Measurements from ENCODE around the gene LGALS4.
"Not testable (repeated sequence)": the region's sequence is repeated elsewhere in the genome, so short reads cannot be mapped to it uniquely, and the experiment has no call there.

LGALS4 gene

GRCh38 chr19:38842439-38843174 is 29.9 kb upstream of the LGALS4 start:
- no peak for DNase-seq

- DNase-seq: no peak
Observed at GRCh38 chr19:38841787-38842438, 29.2 kb upstream of the LGALS4 start.

- DNase-seq: no peak
Observed at GRCh38 chr19:38841180-38841766, 28.5 kb upstream of the LGALS4 start.

GRCh38 chr19:38840583-38840968 is 27.8 kb upstream of the LGALS4 start:
- DNase-seq: no peak

- DNase-seq: no peak
Observed at GRCh38 chr19:38839816-38840582, 27.3 kb upstream of the LGALS4 start.

- DNase-seq: no peak
Observed at GRCh38 chr19:38838986-38839761, 26.4 kb upstream of the LGALS4 start.

GRCh38 chr19:38838208-38838985 is 25.7 kb upstream of the LGALS4 start:
- DNase-seq: no peak

- no peak for DNase-seq
Observed at GRCh38 chr19:38837656-38838121, 24.9 kb upstream of the LGALS4 start.

- no peak for DNase-seq
Observed at GRCh38 chr19:38836983-38837626, 24.4 kb upstream of the LGALS4 start.

- DNase-seq: no peak
Observed at GRCh38 chr19:38836159-38836982, 23.6 kb upstream of the LGALS4 start.

- DNase-seq: no peak
Observed at GRCh38 chr19:38834590-38834989, 21.8 kb upstream of the LGALS4 start.

GRCh38 chr19:38834104-38834490 is 21.4 kb upstream of the LGALS4 start:
- no peak for DNase-seq

- DNase-seq: no peak
Observed at GRCh38 chr19:38833092-38833425, 20.3 kb upstream of the LGALS4 start.

- DNase-seq: peak; percentile 82
Observed at GRCh38 chr19:38831142-38831605, 18.4 kb upstream of the LGALS4 start.

GRCh38 chr19:38830039-38830733 is 17.4 kb upstream of the LGALS4 start:
- no peak for DNase-seq

GRCh38 chr19:38829203-38829602 is 16.5 kb upstream of the LGALS4 start:
- DNase-seq: not testable (repeated sequence)

- DNase-seq: no peak
Observed at GRCh38 chr19:38826856-38827551, 14.3 kb upstream of the LGALS4 start.

- not testable (repeated sequence) for DNase-seq
Observed at GRCh38 chr19:38825936-38826335, 13.2 kb upstream of the LGALS4 start.
